Peyer's patch (tissue), 4 donors: Measurements from ENCODE around the gene SIGLEC12.

ENCODE experiments used
- CTCF ChIP-seq, 6 experiments: fragments of 450-650 bp in 4 of 6; fragments of 200-600 bp in 2 of 6; sonication (generic) in 1 of 6; IDR thresholded peaks; one replicate each; pipeline ENCODE4 v1.5.1; 2017 to 2019; ENCODE audit warnings: antibody characterized with exemption in 6 of 6, mild to moderate bottlenecking in 3 of 6, moderate library complexity in 1 of 6
- POLR2A ChIP-seq, 2 donors: fragments of 450-650 bp; IDR thresholded peaks; one replicate each; pipeline ENCODE4 v1.5.1; 2017; ENCODE audit warnings: antibody characterized with exemption in 2 of 2, mild to moderate bottlenecking in 2 of 2, moderate library complexity in 2 of 2

DNA sequence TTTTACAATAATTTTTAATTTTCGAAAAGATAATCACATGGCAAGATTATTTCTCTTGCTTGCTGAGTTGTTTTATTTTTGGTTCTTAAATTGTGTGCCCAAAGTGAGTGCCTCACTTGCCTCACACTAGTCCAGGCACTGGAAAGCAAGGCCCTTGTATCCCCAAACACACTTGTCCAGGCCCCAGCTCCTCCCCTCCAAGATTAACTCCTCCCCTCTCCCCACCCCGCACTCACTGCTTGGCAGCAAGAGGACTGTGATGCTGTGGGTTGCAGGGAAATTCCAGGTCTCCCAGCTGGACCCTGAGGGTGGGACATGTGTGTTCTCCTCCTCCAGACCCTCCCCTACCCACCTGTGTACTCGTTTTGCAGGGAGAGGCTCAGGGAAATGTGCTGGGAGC, 3.9 kb downstream of the SIGLEC12 start:
- TF ChIP-seq CTCF (IDR thresholded peaks at IDR 0.05), result no peak
- no peak for TF ChIP-seq POLR2A (IDR thresholded peaks at IDR 0.05)
